CD4-positive, alpha-beta T cell treated with Interferon alpha-2 for 1 hour (primary cell): ENCODE measurements around the gene P2RX6.
A peak's percentile ranks its signal among the peaks of the same experiment; 100 is the strongest.

Experiments used
- DNase-seq, 2 donors: peaks; one replicate each; pipeline ENCODE4 v3.0.0-alpha.2; 2020 to 2022

Gene P2RX6

GRCh38 chr22:21014726-21015465 lies at the start of gene P2RX6:
Gene P2RX6, plus strand, starts transcription at chr22:21015165. Its CDS starts 10 bp downstream, at chr22:21015175.
- no peak for DNase-seq

- no peak for DNase-seq
Measured at GRCh38 chr22:20965888-20966855, 48.8 kb upstream of the P2RX6 start.

- DNase-seq, result no peak
Measured at GRCh38 chr22:20966883-20967696, 47.9 kb upstream of the P2RX6 start, which contains the start of gene AIFM3. Gene AIFM3, plus strand, starts transcription at chr22:20967255. Its CDS starts 690 bp downstream, at chr22:20967945.

GRCh38 chr22:20967697-20968211 lies 47.2 kb upstream of the P2RX6 start:
- no peak for DNase-seq

GRCh38 chr22:20968281-20968977 lies 46.5 kb upstream of the P2RX6 start:
- DNase-seq, result peak in 1 of 2 donors; percentile 28

GRCh38 chr22:20970939-20971657 lies 43.9 kb upstream of the P2RX6 start:
- DNase-seq, result no peak

GRCh38 chr22:20972014-20972694 lies 42.8 kb upstream of the P2RX6 start:
- DNase-seq, result peak in 1 of 2 donors; percentile 39

- no peak for DNase-seq
Measured at GRCh38 chr22:20972933-20973577, 41.9 kb upstream of the P2RX6 start.

GRCh38 chr22:20973634-20974286 lies 41.2 kb upstream of the P2RX6 start:
- no peak for DNase-seq

GRCh38 chr22:20974336-20974955 lies 40.5 kb upstream of the P2RX6 start:
- DNase-seq, result no peak

GRCh38 chr22:20975541-20976290 lies 39.2 kb upstream of the P2RX6 start:
- DNase-seq, result no peak

- DNase-seq, result no peak
Measured at GRCh38 chr22:20976291-20976877, 38.6 kb upstream of the P2RX6 start.

- no peak for DNase-seq
Measured at GRCh38 chr22:20977019-20977418, 37.9 kb upstream of the P2RX6 start.

- DNase-seq, result no peak
Measured at GRCh38 chr22:20977516-20978170, 37.3 kb upstream of the P2RX6 start.

GRCh38 chr22:20978419-20978818 lies 36.5 kb upstream of the P2RX6 start:
- DNase-seq, result no peak

- DNase-seq, result peak; percentile 73 to 84
Measured at GRCh38 chr22:20979243-20979809, 35.6 kb upstream of the P2RX6 start.

GRCh38 chr22:20979940-20980453 lies 35.0 kb upstream of the P2RX6 start:
- DNase-seq, result no peak
